Naive thymus-derived CD8-positive, alpha-beta T cell (primary cell): ENCODE results near the gene IFNA13. TPM values are rescaled to one million over a fixed set of nuclear protein-coding genes. Genes with fewer than 3 reads are reported as not detected.

Experiments
- ATAC-seq, 2 donors: fragments of 150-1000 bp; cut with Tn5 transposase in 1 of 2; sonication (Bioruptor Pico), chemical (Tn5 transposase) in 1 of 2; 1 replicate in 1 of 2; 2 replicates in 1 of 2; pipeline ENCODE4 v1.10.0; 2021; ENCODE audit warnings: mild to moderate bottlenecking in 2 of 2, moderate library complexity in 2 of 2
- POLR2A ChIA-PET: fragments of 350-600 bp; sonication (Branson Sonifier 250); formaldehyde crosslinking; loops from one replicate; lab custom pipeline; 2021; ENCODE audit warnings: antibody characterized with exemption; lab: Charles Lee
- DNase-seq, 10 donors: peaks; one replicate each; pipeline versions ENCODE4 v3.0.0 to v3.0.0-alpha.2; 2020 to 2022
- H3K27ac Mint-ChIP-seq, 10 donors: one replicate each; pipeline ENCODE4 v1.8.0; 2020 to 2022; ENCODE audit warnings: mild to moderate bottlenecking in 10 of 10, mixed read lengths in 10 of 10, moderate library complexity in 4 of 10, inconsistent platforms in 1 of 10
- H3K27me3 Mint-ChIP-seq, 5 donors: one replicate each; pipeline ENCODE4 v1.8.0; 2021 to 2022; ENCODE audit warnings: mixed read lengths in 5 of 5
- H3K36me3 Mint-ChIP-seq, 3 donors: one replicate each; pipeline ENCODE4 v1.8.0; 2020 to 2022; ENCODE audit warnings: mixed read lengths in 3 of 3, mild to moderate bottlenecking in 2 of 3, inconsistent platforms in 1 of 3
- H3K4me1 Mint-ChIP-seq, 4 donors: one replicate each; pipeline ENCODE4 v1.8.0; 2021 to 2022; ENCODE audit warnings: mixed read lengths in 4 of 4
- H3K4me3 Mint-ChIP-seq, 10 donors: one replicate each; pipeline ENCODE4 v1.8.0; 2020 to 2022; ENCODE audit warnings: mild to moderate bottlenecking in 10 of 10, mixed read lengths in 10 of 10, moderate library complexity in 6 of 10, inconsistent platforms in 1 of 10
- H3K9me3 Mint-ChIP-seq, 9 donors: one replicate each; pipeline ENCODE4 v1.8.0; 2020 to 2022; ENCODE audit warnings: mixed read lengths in 9 of 9, mild to moderate bottlenecking in 3 of 9, inconsistent platforms in 1 of 9, moderate library complexity in 1 of 9
- polyA plus RNA-seq, 3 donors: library from polyadenylated mRNA; unstranded; fragments of 300-500 nt; fragmentation: Illumina TruSeq; gene quantifications; one replicate each; pipeline ENCODE4 v1.2.3, GENCODE V29; 2021
- total RNA-seq, 8 experiments: library from RNA in 2 of 8; stranded (reverse) in 2 of 8; gene quantifications; one replicate each; pipeline ENCODE4 v1.2.3 and lab custom pipeline; 2021 to 2026

Gene IFNA13
- total and polyA plus RNA-seq, 5 experiments from 2014 or later, result not detected

GRCh38 chr9:21317956-21318923 lies 49.6 kb downstream of the IFNA13 start:
- POLR2A ChIA-PET, result interaction anchor here (1.0 kb wide), 1 partner anchor 17 kb away, joined by 3 read pairs; the partner anchor contains the start of gene KLHL9

More at GRCh38 chr9:21317956-21318923, 49.6 kb downstream of the IFNA13 start:
- Mint-ChIP-seq H3K4me1 (peaks cover 2 to 6% (median 3%) of the 10 kb centered on the region in 4 donors), H3K36me3 (peaks cover 0 to 23% (median 2%) of the 10 kb centered on the region in 3 donors), H3K4me3 (no peak overlapping the region), H3K27me3 (no peaks in the 10 kb centered on the region), H3K27ac (peak overlapping the region in 3 of 10 donors; percentile 18 to 77 (median 50)), H3K9me3 (no peaks in the 10 kb centered on the region)
- DNase-seq (peak in 5 of 10 donors; percentile 12 to 38 (median 23)), ATAC-seq (peak; percentile 70 to 80)

Other genes starting within 250 kb of the IFNA13 start
- not detected for gene IFNW1, start 226.2 kb downstream of the IFNA13 start, total RNA-seq
- not detected for gene IFNW1, start 226.2 kb downstream of the IFNA13 start, polyA plus RNA-seq
- gene IFNA21, start 201.4 kb downstream of the IFNA13 start, total RNA-seq, result not detected
- gene IFNA21, start 201.4 kb downstream of the IFNA13 start, polyA plus RNA-seq, result not detected
- not detected for gene IFNA4, start 180.5 kb downstream of the IFNA13 start, total RNA-seq
- gene IFNA4, start 180.5 kb downstream of the IFNA13 start, polyA plus RNA-seq, result not detected
- not detected for gene IFNA7, start 165.9 kb downstream of the IFNA13 start, total RNA-seq
- not detected for gene IFNA7, start 165.9 kb downstream of the IFNA13 start, polyA plus RNA-seq
- gene IFNA10, start 160.9 kb downstream of the IFNA13 start, total RNA-seq, result not detected
- not detected for gene IFNA10, start 160.9 kb downstream of the IFNA13 start, polyA plus RNA-seq
- gene IFNA16, start 150.7 kb downstream of the IFNA13 start, total RNA-seq, result not detected
- gene IFNA16, start 150.7 kb downstream of the IFNA13 start, polyA plus RNA-seq, result not detected
- not detected for gene IFNA17, start 139.8 kb downstream of the IFNA13 start, total RNA-seq
- not detected for gene IFNA17, start 139.8 kb downstream of the IFNA13 start, polyA plus RNA-seq
- not detected for gene IFNA14, start 128.1 kb downstream of the IFNA13 start, total RNA-seq
- not detected for gene IFNA14, start 128.1 kb downstream of the IFNA13 start, polyA plus RNA-seq
- under 1 TPM in 1 of 2 experiments, not detected in 1; 0.52 TPM for gene IFNA5, start 62.7 kb downstream of the IFNA13 start, total RNA-seq
- not detected for gene IFNA5, start 62.7 kb downstream of the IFNA13 start, polyA plus RNA-seq
- 10 to 100 TPM; 33.8 to 36.4 TPM for gene KLHL9, start 32.7 kb downstream of the IFNA13 start, total RNA-seq
- gene KLHL9, start 32.7 kb downstream of the IFNA13 start, polyA plus RNA-seq, result 10 to 100 TPM; 14.8 to 19.6 (median 18.6) TPM
- not detected for gene IFNA6, start 17.2 kb downstream of the IFNA13 start, total RNA-seq
- gene IFNA6, start 17.2 kb downstream of the IFNA13 start, polyA plus RNA-seq, result not detected
- not detected for gene IFNA2, start 17.3 kb upstream of the IFNA13 start, total RNA-seq
- gene IFNA2, start 17.3 kb upstream of the IFNA13 start, polyA plus RNA-seq, result not detected
- not detected for gene IFNA8, start 41.1 kb upstream of the IFNA13 start, total RNA-seq
- gene IFNA8, start 41.1 kb upstream of the IFNA13 start, polyA plus RNA-seq, result not detected
- gene IFNA1, start 72.4 kb upstream of the IFNA13 start, total RNA-seq, result not detected
- not detected for gene IFNA1, start 72.4 kb upstream of the IFNA13 start, polyA plus RNA-seq
- under 1 TPM; 0.23 to 0.44 TPM for gene IFNE, start 114.3 kb upstream of the IFNA13 start, total RNA-seq
- gene IFNE, start 114.3 kb upstream of the IFNA13 start, polyA plus RNA-seq, result not detected